SK-N-MC (cell line): Measurements from ENCODE around the gene APOF.

ENCODE experiments used
- EZH2 ChIP-seq: fragments of 200-600 bp; sonication (generic); IDR thresholded peaks from one replicate; pipeline ENCODE4 v1.6.1; 2017; ENCODE audit warnings: antibody characterized with exemption
- POLR2AphosphoS5 ChIP-seq: IDR thresholded peaks from 2 replicates; pipeline ENCODE4 v1.6.1; 2012; ENCODE audit warnings: mild to moderate bottlenecking, low read depth, low read length, borderline replicate concordance

DNA sequence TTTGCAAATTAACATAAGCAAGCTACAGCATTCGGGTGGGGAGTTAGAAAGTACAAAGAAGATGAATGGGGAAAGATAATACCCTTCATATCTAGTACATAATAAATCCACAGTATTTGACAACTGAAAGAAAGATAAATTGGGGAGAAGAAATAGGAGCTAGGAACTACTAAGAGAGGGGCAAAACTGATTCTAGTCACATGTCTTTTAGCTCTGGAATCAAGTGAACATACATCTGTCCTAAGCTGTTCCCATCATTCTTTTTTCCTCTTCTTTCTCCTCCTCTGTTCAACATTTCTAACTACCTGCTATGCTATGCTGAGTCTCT, 15.3 kb upstream of the APOF start:
- TF ChIP-seq EZH2 (no peak), POLR2AphosphoS5 (no peak)
